ENCODE results near the gene ENTR1. TPM values are rescaled to one million over a fixed set of nuclear protein-coding genes. Genes with fewer than 3 reads are reported as not detected.

Gene ENTR1
- total RNA-seq, 4 donors from 2014 or later: 37.4 to 93.0 (median 49.7) TPM

DNA sequence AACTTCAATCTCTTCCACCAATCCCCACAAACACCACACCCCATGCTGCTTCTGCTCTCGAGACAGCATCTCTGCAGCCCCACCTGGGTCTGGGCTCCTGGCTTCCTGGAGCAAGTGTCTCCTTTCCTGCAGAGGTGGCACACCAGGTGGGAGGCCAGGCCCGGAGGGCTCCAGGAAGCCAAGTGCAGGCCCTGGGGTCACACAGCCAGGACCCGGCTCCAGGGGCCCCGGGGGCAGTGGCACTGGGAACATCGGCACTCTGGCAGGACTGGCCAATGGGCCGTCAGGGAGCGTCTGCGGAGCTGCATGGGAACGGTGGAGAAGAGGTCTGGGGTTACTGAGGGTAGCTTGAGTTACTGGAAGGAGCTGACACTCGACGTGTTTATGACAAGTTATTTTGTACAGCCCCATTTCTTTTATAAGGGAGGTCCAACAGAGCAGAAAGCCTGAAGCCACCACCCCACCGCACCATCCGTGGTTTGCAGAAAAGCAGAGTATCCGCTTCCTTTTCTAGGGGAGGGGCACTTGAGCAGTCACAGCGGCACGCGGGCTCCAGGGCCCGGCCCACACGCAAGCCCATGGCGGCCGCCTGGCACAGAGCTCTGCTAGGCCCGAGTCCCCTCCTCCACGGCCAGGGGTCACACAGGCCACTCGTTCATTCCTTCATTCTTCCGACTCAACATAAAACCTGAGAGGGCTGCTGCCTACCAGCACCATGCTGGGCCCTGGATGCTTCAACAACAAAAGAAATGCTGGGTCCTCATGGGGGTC lies 43.8 kb upstream of the ENTR1 start:
- Histone ChIP-seq H3K36me3 (peaks cover 93% of the 10 kb centered on the region), H3K9me3 (no peaks in the 10 kb centered on the region), H3K4me3 (no peak overlapping the region), H3K27me3 (no peaks in the 10 kb centered on the region), H3K4me1 (no peaks in the 10 kb centered on the region), H3K27ac (no peak overlapping the region)
- WGBS: 91% methylated on average over 15 of the region's 25 CpGs
- TF ChIP-seq POLR2AphosphoS5 (IDR thresholded peaks at IDR 0.05): no peak
- TF ChIP-seq, protein P1, sequence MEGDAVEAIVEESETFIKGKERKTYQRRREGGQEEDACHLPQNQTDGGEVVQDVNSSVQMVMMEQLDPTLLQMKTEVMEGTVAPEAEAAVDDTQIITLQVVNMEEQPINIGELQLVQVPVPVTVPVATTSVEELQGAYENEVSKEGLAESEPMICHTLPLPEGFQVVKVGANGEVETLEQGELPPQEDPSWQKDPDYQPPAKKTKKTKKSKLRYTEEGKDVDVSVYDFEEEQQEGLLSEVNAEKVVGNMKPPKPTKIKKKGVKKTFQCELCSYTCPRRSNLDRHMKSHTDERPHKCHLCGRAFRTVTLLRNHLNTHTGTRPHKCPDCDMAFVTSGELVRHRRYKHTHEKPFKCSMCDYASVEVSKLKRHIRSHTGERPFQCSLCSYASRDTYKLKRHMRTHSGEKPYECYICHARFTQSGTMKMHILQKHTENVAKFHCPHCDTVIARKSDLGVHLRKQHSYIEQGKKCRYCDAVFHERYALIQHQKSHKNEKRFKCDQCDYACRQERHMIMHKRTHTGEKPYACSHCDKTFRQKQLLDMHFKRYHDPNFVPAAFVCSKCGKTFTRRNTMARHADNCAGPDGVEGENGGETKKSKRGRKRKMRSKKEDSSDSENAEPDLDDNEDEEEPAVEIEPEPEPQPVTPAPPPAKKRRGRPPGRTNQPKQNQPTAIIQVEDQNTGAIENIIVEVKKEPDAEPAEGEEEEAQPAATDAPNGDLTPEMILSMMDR (IDR thresholded peaks at IDR 0.05): no peak
- no peak for TF ChIP-seq POLR2A (IDR thresholded peaks at IDR 0.05)
- no peak for TF ChIP-seq EP300 (IDR thresholded peaks at IDR 0.05)
- peak in 1 of 2 donors; percentile 78 for DNase-seq (ENCODE audit: low spot score in 2 of 2)

GRCh38 chr9:136453326-136453725 lies 42.9 kb upstream of the ENTR1 start:
- TF ChIP-seq POLR2AphosphoS5 (IDR thresholded peaks at IDR 0.05) (no peak), POLR2A (IDR thresholded peaks at IDR 0.05) (no peak), EP300 (IDR thresholded peaks at IDR 0.05) (no peak)
- TF ChIP-seq, protein P1 (IDR thresholded peaks at IDR 0.05): no peak
- Histone ChIP-seq H3K4me1 (no peaks in the 10 kb centered on the region), H3K4me3 (no peak overlapping the region), H3K27me3 (no peaks in the 10 kb centered on the region), H3K9me3 (no peaks in the 10 kb centered on the region), H3K27ac (no peak overlapping the region), H3K36me3 (peaks cover 93% of the 10 kb centered on the region)
- WGBS: 93% methylated on average over 11 of the region's 11 CpGs
- no peak for DNase-seq (ENCODE audit: low spot score in 2 of 2)

GRCh38 chr9:136451221-136451877 lies 40.9 kb upstream of the ENTR1 start:
- Histone ChIP-seq H3K4me1 (no peaks in the 10 kb centered on the region), H3K27me3 (no peaks in the 10 kb centered on the region), H3K36me3 (peaks cover 93% of the 10 kb centered on the region), H3K27ac (no peak overlapping the region), H3K4me3 (no peak overlapping the region), H3K9me3 (no peaks in the 10 kb centered on the region)
- WGBS: 87% methylated on average over 26 of the region's 26 CpGs
- TF ChIP-seq, protein P1 (IDR thresholded peaks at IDR 0.05): no peak
- TF ChIP-seq POLR2AphosphoS5 (IDR thresholded peaks at IDR 0.05) (no peak), POLR2A (IDR thresholded peaks at IDR 0.05) (no peak), EP300 (IDR thresholded peaks at IDR 0.05) (no peak)
- DNase-seq (ENCODE audit: low spot score in 2 of 2): no peak

GRCh38 chr9:136448655-136449054 lies 38.2 kb upstream of the ENTR1 start:
- H3K27ac ChIP-seq: no peak overlapping the region
- TF ChIP-seq POLR2A (IDR thresholded peaks at IDR 0.05): no peak
- TF ChIP-seq, protein P1 (IDR thresholded peaks at IDR 0.05): no peak
- TF ChIP-seq POLR2AphosphoS5 (IDR thresholded peaks at IDR 0.05): no peak
- TF ChIP-seq EP300 (IDR thresholded peaks at IDR 0.05): no peak
- DNase-seq (ENCODE audit: low spot score in 2 of 2): no peak
- H3K4me1 ChIP-seq: no peaks in the 10 kb centered on the region
- H3K27me3 ChIP-seq: no peaks in the 10 kb centered on the region
- no peak overlapping the region for H3K4me3 ChIP-seq
- peaks cover 93% of the 10 kb centered on the region for H3K36me3 ChIP-seq
- WGBS: 92% methylated on average over 3 of the region's 3 CpGs
- no peaks in the 10 kb centered on the region for H3K9me3 ChIP-seq

DNA sequence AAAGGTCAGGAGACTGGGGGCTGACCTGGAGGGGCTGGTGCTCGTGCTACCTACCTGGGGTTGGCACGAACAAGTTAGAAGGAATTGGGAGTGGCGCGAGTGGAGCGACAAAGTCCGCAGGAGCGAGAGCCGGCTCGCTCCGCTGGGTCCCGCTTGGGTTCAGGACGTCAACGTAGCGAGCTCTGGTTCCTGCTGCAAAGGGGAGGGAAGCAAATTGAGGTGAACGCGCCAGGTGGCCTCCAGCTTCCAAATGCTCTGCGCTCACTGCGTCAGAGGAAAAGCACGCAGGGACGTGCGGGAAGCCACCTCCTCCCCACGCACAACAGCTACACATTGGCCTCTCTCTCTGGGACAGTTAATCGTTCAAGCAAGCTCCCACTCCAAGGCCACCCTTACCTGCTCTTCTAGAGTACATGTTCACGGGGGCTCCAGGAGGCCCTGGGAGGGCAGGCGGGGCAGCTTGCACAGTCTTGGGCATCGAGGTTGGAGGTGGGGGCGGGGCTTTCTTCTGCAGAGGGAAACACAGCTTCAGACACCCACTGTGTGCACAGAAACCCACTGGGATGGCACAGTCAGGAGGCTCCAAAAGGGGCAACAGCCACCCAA lies 36.9 kb upstream of the ENTR1 start:
- TF ChIP-seq POLR2AphosphoS5 (IDR thresholded peaks at IDR 0.05): no peak
- no peak for TF ChIP-seq POLR2A (IDR thresholded peaks at IDR 0.05)
- no peak for TF ChIP-seq EP300 (IDR thresholded peaks at IDR 0.05)
- TF ChIP-seq, protein P1 (IDR thresholded peaks at IDR 0.05): no peak
- peaks cover 96% of the 10 kb centered on the region for H3K36me3 ChIP-seq
- WGBS: 91% methylated on average over 27 of the region's 27 CpGs

More for the DNA sequence above, 36.9 kb upstream of the ENTR1 start:
- DNase-seq (ENCODE audit: low spot score in 2 of 2): no peak
- Histone ChIP-seq H3K27me3 (no peaks in the 10 kb centered on the region), H3K4me3 (no peak overlapping the region), H3K9me3 (no peaks in the 10 kb centered on the region), H3K27ac (no peak overlapping the region), H3K4me1 (no peaks in the 10 kb centered on the region)
